GM12878 (cell line): ENCODE results near the gene CCDC136. TPM values are rescaled to one million over a fixed set of nuclear protein-coding genes. Genes with fewer than 3 reads are reported as not detected.

ENCODE experiments used
- ATAC-seq: fragments of 200-7000 bp; cut with Tn5 transposase; 3 replicates; pipeline ENCODE4 v1.9.1; 2020; ENCODE audit warnings: mild to moderate bottlenecking, moderate library complexity
- BruUV-seq: library from RNA; stranded (reverse); fragments of 400-500 nt; replicated peaks from 2 replicates; lab custom pipeline; 2021; lab: Mats Ljungman, UMichigan
- CTCF ChIA-PET: fragments of 300-600 bp; sonication (Branson Sonifier 250); formaldehyde crosslinking; extraction: SDS; loops from one replicate; lab custom pipeline; 2021; ENCODE audit warnings: inconsistent platforms; lab: Yijun Ruan, JAX
- POLR2A ChIA-PET: fragments of 350-600 bp; formaldehyde crosslinking; extraction: SDS; loops from one replicate; lab custom pipeline; 2021; ENCODE audit warnings: inconsistent platforms; lab: Charles Lee
- RAD21 ChIA-PET: fragments of 300-600 bp; sonication (Branson Sonifier 250); formaldehyde crosslinking; loops from one replicate; lab custom pipeline; 2023; ENCODE audit warnings: antibody characterized with exemption; ENCODE audit not compliant: unreplicated experiment; lab: Charles Lee
- SMC1A ChIA-PET: fragments of 300-600 bp; sonication (Branson Sonifier 250); formaldehyde crosslinking; loops from one replicate; lab custom pipeline; 2023; ENCODE audit not compliant: unreplicated experiment, uncharacterized antibody; lab: Charles Lee
- DNase-seq: peaks from one replicate; pipeline ENCODE4 v3.0.0-alpha.2; 2011; ENCODE audit warnings: low read depth, low spot score
- FAIRE-seq: peaks from 3 replicates; lab custom pipeline; 2011; peaks lifted over from hg19 to GRCh38; lab: Jason Lieb, UNC
- H2AFZ ChIP-seq: 2 replicates; pipeline ENCODE4 v1.6.0; 2011; ENCODE audit warnings: low read depth, low read length, control low read depth; ENCODE audit not compliant: control insufficient read depth
- H3K27ac ChIP-seq: 2 replicates; pipeline ENCODE4 v1.5.1; 2011; ENCODE audit warnings: control low read depth; ENCODE audit not compliant: control insufficient read depth, insufficient read depth
- H3K27me3 ChIP-seq, 2 experiments: replicated peaks in 1 of 2; 2 replicates each; pipeline versions ENCODE4 v1.6.0 to v1.6.1; 2011; ENCODE audit warnings: low read length in 1 of 2; ENCODE audit not compliant: control insufficient read depth in 2 of 2, insufficient read depth in 2 of 2
- H3K36me3 ChIP-seq, 2 experiments: 2 replicates each; pipeline ENCODE4 v1.5.1; 2011; ENCODE audit warnings: low read length in 1 of 2; ENCODE audit not compliant: control insufficient read depth in 2 of 2, insufficient read depth in 2 of 2
- H3K4me1 ChIP-seq: 2 replicates; pipeline ENCODE4 v1.6.1; 2011; ENCODE audit warnings: mild to moderate bottlenecking, low read length, moderate library complexity, mixed read lengths; ENCODE audit not compliant: control insufficient read depth, insufficient read depth
- H3K4me2 ChIP-seq: 2 replicates; pipeline ENCODE4 v1.6.0; 2011; ENCODE audit warnings: control low read depth; ENCODE audit not compliant: control insufficient read depth, insufficient read depth
- H3K4me3 ChIP-seq: fragments of 200-600 bp; sonication (generic); 2 replicates; pipeline ENCODE4 v1.5.1; 2016
- H3K79me2 ChIP-seq: 2 replicates; pipeline ENCODE4 v1.6.0; 2011; ENCODE audit warnings: low read length; ENCODE audit not compliant: control insufficient read depth, insufficient read depth
- H3K9ac ChIP-seq: 2 replicates; pipeline ENCODE4 v1.8.0; 2011; ENCODE audit warnings: low read length, control low read depth, mixed read lengths; ENCODE audit not compliant: control insufficient read depth, insufficient read depth
- H3K9me3 ChIP-seq: replicated peaks from 3 replicates; pipeline ENCODE4 v1.5.1; 2011; ENCODE audit warnings: mild to moderate bottlenecking, low read length; ENCODE audit not compliant: control insufficient read depth, insufficient read depth
- H4K20me1 ChIP-seq: 2 replicates; pipeline ENCODE4 v1.6.0; 2011; ENCODE audit not compliant: control insufficient read depth, insufficient read depth
- ASH2L ChIP-seq: fragments of 300-600, 200-600 bp; sonication (generic); IDR thresholded peaks from 2 replicates; pipeline ENCODE4 v1.6.1; 2017; ENCODE audit warnings: low read depth, mild to moderate bottlenecking, borderline replicate concordance
- JUNB ChIP-seq: IDR thresholded peaks from 2 replicates; pipeline ENCODE4 v1.6.1; 2016; ENCODE audit warnings: antibody characterized with exemption, mild to moderate bottlenecking
- NFIC ChIP-seq: IDR thresholded peaks from 2 replicates; pipeline ENCODE4 v1.6.1; 2012; ENCODE audit warnings: low read depth, mild to moderate bottlenecking, inconsistent platforms, low read length, moderate library complexity
- PAX8 ChIP-seq: fragments of 450-650 bp; IDR thresholded peaks from 2 replicates; pipeline ENCODE4 v1.6.1; 2017; ENCODE audit warnings: mild to moderate bottlenecking, moderate library complexity
- PBX3 ChIP-seq: IDR thresholded peaks from 2 replicates; pipeline ENCODE4 v1.6.1; 2011; ENCODE audit warnings: mild to moderate bottlenecking, low read depth, low read length, moderate library complexity; ENCODE audit not compliant: insufficient replicate concordance
- RUNX3 ChIP-seq: IDR thresholded peaks from 2 replicates; pipeline ENCODE4 v1.6.1; 2012; ENCODE audit warnings: low read length, inconsistent platforms
- SP1 ChIP-seq: IDR thresholded peaks from one replicate; pipeline ENCODE4 v1.6.1; 2011; ENCODE audit warnings: low read depth, low read length
- ZBTB40 ChIP-seq: fragments of 450-650 bp; IDR thresholded peaks from 2 replicates; pipeline ENCODE4 v1.6.1; 2016; ENCODE audit warnings: mild to moderate bottlenecking, moderate library complexity, borderline replicate concordance
- ZNF24 ChIP-seq: fragments of 450-650 bp; IDR thresholded peaks from 2 replicates; pipeline ENCODE4 v1.6.1; 2017; ENCODE audit warnings: antibody characterized with exemption, mild to moderate bottlenecking
- WGBS: methylation state at CpG from one replicate; pipeline ENCODE4 v1.1.6; 2016; ENCODE audit warnings: low lambda C conversion rate; ENCODE audit not compliant: insufficient replicate concordance, insufficient coverage; ENCODE audit errors: missing lambda C conversion rate; 5-methylcytosine and 5-hydroxymethylcytosine counted together
- in situ Hi-C: fragments of 300-500 bp; cut with MboI; formaldehyde crosslinking; loops from 9 replicates; pipeline ENCODE4 v1.14.3; 2018; ENCODE audit warnings: mixed read lengths
- intact Hi-C: fragments of 100-400 bp; cut with micrococcal nuclease; formaldehyde crosslinking; loops from one replicate; pipeline ENCODE4 v1.14.2; 2022; ENCODE audit not compliant: unreplicated experiment
- polyA plus RNA-seq, 11 experiments: library from polyadenylated mRNA; depleted of rRNA in 4 of 11; unstranded in 6 of 11; stranded (reverse) in 5 of 11; fragments of >200 nt; fragmentation: Nextera tagmentation in 4 of 11; fragmentation: Illumina TruSeq in 1 of 11; extraction: Ambion mirVana in 4 of 11; extraction: Trizol in 1 of 11; gene quantifications; 1 replicate in 1 of 11; 2 replicates in 10 of 11; pipeline versions ENCODE4 v1.2.1 to v1.2.3, GENCODE V29; 2011 to 2016; ENCODE audit warnings: inconsistent platforms in 2 of 11, missing spikeins in 2 of 11, low read depth in 1 of 11
- total RNA-seq, 4 experiments: library from RNA; depleted of rRNA in 3 of 4; stranded (reverse); fragments of >200 nt in 3 of 4; fragmentation: Illumina TruSeq in 1 of 4; extraction: Trizol in 1 of 4; gene quantifications; 2 replicates each; pipeline versions ENCODE4 v1.2.1 to v1.2.3, GENCODE V29; 2013 to 2021

The CCDC136 gene
- total and polyA plus RNA-seq, 10 of the 15 experiments (the other 5 are each of a cell fraction or from before 2014, with no cell fraction given): 0.32 to 4.8 (median 1.5) TPM

- in situ Hi-C loops (no loop called here), intact Hi-C loops (no loop called here)
- POLR2A ChIA-PET: no interaction called here
- no peaks in the 10 kb centered on the region for H3K27me3 ChIP-seq
- CTCF ChIA-PET: no interaction called here
- H3K79me2 ChIP-seq: no peaks in the 10 kb centered on the region
- RAD21 ChIA-PET: interaction anchor here (0.7 kb wide), 1 partner anchor 22 kb away, joined by 3 read pairs; no protein-coding TSS in a partner anchor
- BruUV-seq: no TSS peak
- peak; percentile 62 for ATAC-seq
- no peak overlapping the region for H3K4me2 ChIP-seq
- H3K4me3 ChIP-seq: no peak overlapping the region
- no peaks in the 10 kb centered on the region for H3K36me3 ChIP-seq
- no peak overlapping the region for H2AFZ ChIP-seq
- H3K4me1 ChIP-seq: no peaks in the 10 kb centered on the region
- no peaks in the 10 kb centered on the region for H4K20me1 ChIP-seq
- no peak for DNase-seq
- no peaks in the 10 kb centered on the region for H3K9me3 ChIP-seq
- no peak overlapping the region for H3K9ac ChIP-seq
- H3K27ac ChIP-seq: no peak overlapping the region
- 25% methylated on average over 3 of the region's 3 CpGs for WGBS
- no peak for FAIRE-seq
- peak; percentile 60; the same call in 1 of the 2 replicates for TF ChIP-seq NFIC
- peak; percentile 50; the same call in 1 of the 2 replicates for TF ChIP-seq RUNX3
- TF ChIP-seq JUNB: peak; percentile 81
- no peak for TF ChIP-seq PBX3
- TF ChIP-seq SP1: no peak
- no peak for TF ChIP-seq PAX8
- TF ChIP-seq ASH2L: no peak
- no peak for TF ChIP-seq ZNF24
- no peak for TF ChIP-seq ZBTB40
- TF ChIP-seq, all 136 proteins: peak for 3
- SMC1A ChIA-PET: interaction anchor here (0.6 to 1.5 kb wide), 2 partner anchors 9 to 21 kb away, joined by 3 read pairs; no protein-coding TSS in a partner anchor
These were observed 8.8 kb downstream of the CCDC136 start for GRCh38 chr7:128800567-128800966.
